NAMALWA (cell line): Measurements from ENCODE around the gene TMEM186.
"Not testable (repeated sequence)": the region's sequence is repeated elsewhere in the genome, so short reads cannot be mapped to it uniquely, and the experiment has no call there.

ENCODE experiments used
- DNase-seq: peaks from one replicate; pipeline ENCODE4 v3.0.0-alpha.2; 2015; ENCODE audit warnings: low spot score

TMEM186 gene, protein sequence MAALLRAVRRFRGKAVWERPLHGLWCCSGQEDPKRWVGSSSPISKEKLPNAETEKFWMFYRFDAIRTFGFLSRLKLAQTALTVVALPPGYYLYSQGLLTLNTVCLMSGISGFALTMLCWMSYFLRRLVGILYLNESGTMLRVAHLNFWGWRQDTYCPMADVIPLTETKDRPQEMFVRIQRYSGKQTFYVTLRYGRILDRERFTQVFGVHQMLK

DNA sequence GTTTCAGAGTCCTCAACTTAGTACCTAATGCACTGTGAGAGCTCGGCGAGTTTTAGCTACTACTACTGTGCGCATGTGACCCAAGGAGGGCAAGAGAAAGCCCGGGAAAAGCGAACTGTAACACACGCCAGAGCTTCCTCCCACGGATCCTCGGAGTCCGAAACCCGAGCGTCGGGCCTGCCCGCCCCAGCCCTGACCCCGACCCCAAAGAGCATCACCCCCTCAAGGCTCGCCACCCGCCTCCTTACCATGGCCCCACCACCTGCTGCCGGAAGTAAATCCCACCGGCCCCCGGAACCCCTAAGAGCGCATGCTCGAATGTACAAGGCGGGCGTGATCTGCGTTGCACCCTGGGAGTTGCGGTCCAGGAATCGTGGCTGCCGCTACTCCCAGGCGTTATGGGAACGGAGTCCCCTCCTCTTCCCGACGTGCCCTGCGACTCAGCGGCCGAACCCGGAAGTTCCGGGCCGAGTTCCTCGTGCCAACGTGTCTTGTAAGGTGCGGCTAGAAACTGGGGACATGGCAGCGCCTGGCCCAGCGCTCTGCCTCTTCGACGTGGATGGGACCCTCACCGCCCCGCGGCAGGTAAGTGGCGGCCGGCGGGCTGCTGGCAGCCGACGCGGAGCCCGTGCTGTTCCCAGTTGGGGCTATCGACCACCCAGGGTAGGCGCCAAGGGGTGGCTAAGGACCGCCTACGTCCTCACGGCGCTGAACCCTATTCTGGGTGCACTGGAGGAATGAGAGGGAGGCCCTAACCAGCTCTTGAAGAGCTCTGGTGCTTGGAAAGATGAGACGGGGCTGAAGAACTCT is at the start of gene TMEM186, which contains the start of gene PMM2:
Gene TMEM186, minus strand, starts transcription at position 276 of the 810 bp plus-strand sequence. Its CDS starts 25 bp downstream, at position 251.
Gene PMM2, plus strand, starts transcription at position 476 of the 810 bp plus-strand sequence. Its CDS starts 44 bp downstream, at position 520.
- DNase-seq = peak; percentile 98

DNA sequence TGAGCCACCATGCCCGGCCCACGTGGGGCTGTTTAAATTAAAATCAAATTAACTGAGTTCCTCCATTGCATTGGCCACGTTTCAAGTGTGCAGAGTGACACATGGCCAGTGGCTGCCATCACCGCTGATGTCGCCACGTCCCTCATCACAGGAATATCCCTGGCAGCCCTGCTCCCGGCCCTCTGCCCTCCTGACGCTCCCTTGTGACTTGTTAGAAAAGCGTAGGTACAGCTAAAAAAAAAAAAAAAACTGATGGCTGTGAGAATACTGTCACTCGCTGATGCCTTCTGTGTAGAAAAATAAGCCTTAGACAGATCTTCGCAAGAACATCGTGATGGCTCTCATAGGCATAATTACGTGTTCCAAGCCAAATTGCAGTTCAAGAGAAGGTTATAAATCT is 49.7 kb upstream of the TMEM186 start:
- DNase-seq = no peak

DNA sequence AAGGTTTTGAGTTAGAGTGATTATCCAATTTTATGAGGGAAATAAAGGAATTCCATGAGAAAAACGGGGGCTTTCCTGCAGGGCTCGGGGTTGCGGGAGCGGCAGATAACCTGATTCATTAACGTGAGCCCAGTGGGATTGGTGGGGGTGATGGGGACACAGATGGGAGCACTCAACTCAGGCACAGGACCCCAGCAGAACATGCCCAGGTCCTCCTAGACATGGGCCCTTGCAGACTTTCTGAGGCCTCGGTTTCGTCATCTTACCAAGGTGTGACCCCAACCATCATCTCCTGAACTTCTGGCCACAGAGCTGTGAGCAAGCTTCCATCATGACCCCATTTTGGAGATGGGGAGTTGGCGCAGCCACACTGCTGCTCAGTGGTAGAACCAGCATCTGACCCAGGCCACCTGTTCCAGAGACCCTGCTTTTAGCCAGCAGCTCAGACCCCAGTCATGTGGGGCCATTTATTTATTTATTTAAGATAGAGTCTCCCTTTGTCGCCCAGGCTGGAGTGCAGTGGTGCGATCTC is 49.0 kb upstream of the TMEM186 start:
- DNase-seq = no peak

DNA sequence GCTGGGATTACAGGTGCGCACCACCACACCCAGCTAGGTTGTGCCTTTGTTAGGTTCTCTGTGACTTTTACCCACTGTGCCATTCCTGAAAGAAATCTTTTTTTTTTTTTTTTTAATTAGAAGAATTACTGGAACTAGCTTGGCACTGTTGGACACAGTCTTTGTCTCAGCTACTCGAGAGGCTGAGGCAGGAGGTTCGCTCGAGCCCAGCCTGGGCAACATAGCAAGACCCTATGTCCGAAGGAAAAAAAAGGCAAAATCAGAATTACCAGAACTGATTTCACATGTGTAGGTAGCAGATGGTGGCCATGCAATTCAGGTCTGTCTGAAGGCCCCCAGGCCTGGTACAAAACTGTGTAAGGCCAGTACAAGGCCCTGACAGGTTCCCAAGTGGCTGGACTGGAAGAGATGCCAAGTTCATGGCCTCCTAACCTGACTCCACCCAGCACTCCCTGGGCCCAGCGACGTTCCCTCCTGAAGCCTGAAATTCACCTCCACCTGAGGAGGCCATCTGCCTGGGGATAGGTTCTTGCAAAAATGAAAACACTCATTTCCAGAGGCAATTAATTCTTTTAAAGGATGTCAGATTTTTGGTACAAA is 48.4 kb upstream of the TMEM186 start:
- no peak for DNase-seq

DNA sequence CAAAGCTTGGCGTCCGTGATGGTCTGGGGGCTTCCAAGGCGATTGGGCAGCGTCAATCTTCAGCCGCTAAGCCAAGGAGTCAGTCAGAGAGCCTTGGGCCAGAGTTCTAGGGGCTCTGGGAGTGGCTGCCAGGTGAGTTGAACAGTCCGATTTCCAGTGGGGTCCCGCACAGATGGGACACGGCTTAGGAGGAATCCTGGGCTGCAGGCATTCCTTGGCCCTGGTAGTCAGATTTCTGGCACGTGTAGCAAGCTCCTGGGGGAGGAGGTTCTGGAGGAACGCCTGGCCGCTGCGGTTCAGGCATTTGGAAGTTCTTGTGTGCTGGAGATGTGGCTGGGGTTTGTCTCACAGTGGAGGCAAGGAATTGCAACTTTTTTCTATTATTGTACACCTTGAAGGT is 45.9 kb upstream of the TMEM186 start:
- DNase-seq = not testable (repeated sequence)

DNA sequence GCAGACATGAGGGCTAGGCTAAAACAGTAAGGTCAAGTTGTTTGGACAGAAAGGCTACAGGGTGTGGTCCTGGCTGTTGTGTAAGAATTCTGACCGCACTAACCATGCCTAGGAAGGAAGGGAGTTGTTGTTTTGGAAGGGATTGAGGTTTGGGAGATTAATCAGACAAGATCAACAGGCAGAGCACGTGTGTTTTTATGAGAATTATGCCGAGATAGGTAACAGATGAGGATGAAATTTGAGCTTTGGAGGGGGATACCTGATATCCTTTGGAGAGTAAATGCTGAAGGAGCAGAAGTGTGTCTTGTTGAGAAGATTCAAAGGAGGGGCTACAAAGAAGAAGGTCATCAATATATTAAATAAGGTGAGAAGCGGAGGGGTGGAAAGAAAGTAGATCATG is 44.6 kb upstream of the TMEM186 start:
- DNase-seq = not testable (repeated sequence)

DNA sequence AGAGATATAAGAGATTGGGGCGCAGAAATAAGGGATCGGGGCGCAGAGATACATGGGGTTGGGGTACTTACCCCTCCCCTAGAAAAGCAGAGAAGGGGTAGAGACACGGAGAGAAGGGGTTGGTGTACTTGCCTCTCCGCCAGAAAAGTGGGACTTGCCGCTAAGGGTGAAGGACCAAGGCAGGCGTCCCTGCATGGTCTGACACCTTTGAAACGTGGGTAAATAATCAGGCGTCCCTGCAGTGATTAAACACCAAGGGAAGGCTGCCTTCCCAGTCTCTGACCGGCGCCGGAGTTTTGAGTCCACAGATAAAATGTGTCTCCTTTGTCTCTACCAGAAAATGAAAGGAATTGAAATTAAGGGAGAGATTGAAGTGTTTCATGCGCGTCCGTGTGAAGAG is 40.2 kb upstream of the TMEM186 start:
- not testable (repeated sequence) for DNase-seq

DNA sequence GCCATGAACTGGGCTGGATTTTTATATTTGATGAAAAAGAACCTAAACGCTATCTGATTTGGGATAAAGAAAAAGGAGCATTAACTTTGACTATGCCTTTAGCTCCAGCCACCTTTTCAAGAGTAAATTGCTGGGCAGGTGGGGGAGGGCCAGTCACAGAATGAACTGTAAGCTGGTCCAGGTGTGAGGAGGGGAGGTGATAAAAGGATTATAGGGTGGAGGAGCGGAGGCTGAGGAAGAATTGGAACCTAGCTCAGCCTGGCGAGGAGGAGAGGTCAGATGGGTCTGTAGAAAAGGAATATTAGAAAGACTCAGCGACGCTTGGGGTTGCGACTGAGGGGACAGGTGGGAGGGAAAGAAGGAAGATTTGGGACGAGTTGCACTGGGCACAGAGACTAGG is 39.4 kb upstream of the TMEM186 start:
- not testable (repeated sequence) for DNase-seq

DNA sequence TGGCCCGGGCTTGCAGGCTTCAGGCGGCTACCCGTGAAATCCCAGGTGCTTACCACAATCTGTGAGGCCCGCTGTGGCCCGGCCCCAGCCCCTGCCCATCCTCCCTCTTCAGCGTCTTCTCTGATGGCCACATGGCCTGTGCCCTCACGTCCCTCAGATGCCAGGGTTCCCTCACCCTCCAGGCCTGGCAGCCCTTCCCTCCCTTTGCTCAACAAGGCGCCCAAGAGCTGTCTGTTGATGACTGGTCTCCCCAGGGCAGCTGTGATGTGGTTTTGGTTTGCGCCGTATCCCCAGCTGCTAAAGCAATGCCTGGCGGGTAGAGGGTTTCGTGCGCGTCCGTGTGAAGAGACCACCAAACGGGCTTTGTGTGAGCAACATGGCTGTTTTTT is 35.3 kb upstream of the TMEM186 start:
- DNase-seq = no peak

DNA sequence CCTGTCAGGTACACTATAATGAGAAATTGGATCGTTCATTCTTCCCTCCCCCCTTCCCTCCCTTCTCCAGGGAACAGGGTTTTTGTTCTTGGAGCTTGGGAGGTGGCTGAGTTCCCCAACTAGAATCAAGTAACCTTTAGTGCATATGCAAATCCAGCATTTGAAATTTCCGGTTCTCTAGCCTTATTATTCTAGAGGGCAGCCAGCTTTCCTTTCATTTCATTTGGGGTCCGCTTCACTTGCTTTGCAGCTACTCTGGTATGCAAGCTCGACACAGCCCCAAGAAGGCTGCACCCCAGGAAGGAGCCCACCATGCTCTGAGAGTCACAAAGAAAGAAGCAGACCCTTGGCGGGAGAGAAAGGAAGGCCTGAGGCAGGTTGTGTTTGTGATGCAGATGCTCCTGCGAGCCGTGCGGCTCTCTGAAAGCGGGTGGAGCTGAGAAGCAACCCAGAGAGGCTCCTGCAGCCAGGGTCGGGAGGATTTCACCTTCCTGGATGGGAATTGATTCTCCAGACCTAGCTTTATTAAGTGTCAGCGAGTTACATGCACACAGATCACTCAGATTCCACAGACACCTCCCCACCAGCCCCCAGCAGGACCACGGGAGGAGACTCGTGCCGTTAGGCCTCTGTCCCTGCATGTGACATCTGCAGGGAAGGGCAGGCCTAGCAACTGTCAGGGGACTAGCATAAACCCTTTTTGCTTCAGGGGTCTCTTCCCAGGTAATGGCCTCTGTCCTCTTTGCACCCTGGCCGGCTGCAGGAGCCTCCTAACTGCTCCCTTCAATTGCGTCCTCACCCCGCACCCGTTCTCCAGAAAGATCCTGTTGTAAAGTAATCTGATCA is 34.7 kb upstream of the TMEM186 start:
- DNase-seq = no peak

DNA sequence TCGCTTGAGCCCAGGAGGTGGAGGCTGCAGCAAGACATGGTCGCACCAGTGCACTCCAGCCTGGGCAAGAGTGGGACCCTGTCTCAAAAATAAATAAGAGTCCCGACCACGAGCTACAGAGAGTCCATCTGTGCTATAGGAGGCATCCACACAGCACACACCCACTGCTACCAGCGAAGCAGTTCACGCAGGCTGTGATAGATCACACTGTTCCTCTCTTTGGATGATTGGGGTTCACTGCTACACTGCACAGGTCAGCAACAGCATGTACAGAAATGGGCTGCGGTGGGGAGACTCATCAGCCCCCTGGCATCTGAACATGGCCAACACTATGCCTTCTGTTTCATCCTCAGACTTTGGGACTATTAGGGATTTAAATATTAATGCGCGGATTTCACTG is 34.0 kb upstream of the TMEM186 start:
- DNase-seq = no peak

DNA sequence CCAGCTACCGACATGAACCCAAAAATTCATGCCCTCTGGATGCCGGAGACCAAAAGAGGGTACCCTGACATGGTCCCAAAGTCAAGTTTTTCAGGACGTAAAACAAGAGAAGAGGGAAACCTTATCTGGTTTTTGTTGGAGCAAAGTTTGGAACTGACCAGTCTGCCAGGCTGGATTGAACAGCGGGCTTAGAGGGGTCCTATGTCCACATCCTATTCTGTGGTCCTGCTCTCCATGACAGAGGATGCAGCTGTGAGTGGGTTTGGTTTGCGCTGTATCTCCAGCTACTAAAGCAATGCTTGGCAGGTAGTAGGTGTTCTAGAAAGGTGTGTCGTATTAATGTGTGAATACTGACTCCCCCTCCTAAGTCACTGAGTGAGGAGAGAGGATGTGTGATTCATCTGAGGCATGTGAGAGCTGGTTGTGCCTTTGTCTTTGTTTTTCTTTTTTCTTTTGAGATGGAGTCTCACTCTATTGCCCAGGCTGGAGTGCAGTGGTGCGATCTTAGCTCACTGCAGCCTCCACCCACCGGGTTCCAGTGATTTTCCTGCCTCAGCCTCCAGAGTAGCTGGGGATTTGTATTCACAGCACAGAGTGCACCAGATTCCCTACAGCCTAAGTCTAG is 31.2 kb upstream of the TMEM186 start:
- DNase-seq = no peak

DNA sequence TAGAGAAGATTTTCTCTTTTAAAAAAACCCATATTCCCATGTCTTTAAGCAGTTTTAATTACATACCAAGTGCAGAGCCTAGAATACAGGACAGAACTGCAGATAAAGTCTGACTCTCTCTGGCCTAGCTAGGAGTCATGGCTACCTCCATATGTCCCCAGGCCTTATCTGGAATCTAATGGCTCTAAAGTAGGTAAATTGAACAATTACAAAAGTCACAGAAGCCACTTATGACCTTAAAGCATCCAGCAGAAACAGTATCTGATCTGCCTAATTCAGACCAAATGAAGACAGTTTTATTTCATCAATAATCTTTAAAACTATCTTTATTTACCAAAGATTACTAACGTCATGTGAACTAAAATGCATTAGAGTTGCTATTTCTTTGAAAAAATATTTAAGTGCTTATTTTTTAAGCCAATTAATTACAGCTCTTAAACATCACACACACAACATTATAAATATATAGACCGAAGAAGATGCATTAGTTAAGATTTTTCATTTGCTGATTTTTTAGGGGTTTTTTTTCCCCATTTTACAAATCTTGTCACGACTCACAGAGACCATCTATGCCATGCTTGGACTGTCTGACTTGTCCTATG is 28.9 kb upstream of the TMEM186 start:
- DNase-seq = no peak

DNA sequence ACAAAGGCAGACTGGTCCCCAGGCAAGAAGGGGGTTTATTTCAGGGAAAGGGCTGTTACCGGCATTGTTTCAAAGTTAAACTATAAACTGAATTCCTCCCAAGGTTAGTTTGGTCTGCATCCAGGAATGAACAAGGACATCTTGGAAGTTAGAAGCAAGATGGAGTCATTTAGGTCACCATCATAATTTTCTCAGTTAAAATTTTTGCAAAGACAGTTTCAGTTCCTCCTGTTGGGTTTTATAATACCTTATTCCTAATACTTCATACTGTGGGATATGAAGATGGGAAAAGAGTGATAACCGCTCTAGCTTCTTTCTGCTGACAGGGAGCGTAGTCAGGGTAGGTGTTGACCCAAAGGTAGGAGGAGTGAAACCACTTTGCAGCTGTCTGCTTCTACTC is 25.0 kb upstream of the TMEM186 start:
- DNase-seq = no peak

DNA sequence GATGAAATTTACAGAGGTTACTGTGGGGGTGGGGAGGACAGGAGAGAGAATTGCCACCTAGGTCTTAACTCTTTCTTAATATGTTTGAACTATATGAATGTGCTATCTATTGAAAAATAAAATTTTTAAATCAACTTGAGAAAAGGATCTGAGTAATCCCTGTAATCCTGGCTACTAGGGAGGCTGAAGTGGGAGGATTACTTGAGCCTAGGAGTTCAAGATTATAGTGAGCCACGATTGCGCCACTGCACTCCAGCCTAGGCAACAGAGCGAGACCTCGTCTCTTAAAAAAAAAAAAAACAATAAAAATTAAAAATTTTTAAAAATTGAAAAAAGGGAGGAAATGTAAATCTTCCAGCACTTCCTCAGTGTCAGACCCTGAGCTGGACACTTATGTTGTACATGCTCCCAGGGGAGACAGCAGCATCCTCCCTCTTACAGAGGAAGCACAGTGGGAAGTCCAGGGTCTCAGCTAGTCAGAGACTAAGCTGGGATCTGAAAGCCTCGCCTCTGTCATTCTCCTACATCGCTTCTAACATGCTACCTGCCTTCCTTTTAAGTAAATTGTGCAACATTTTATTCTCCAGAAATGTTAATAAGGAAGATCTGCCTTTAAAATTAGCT is 22.1 kb upstream of the TMEM186 start:
- DNase-seq = no peak

DNA sequence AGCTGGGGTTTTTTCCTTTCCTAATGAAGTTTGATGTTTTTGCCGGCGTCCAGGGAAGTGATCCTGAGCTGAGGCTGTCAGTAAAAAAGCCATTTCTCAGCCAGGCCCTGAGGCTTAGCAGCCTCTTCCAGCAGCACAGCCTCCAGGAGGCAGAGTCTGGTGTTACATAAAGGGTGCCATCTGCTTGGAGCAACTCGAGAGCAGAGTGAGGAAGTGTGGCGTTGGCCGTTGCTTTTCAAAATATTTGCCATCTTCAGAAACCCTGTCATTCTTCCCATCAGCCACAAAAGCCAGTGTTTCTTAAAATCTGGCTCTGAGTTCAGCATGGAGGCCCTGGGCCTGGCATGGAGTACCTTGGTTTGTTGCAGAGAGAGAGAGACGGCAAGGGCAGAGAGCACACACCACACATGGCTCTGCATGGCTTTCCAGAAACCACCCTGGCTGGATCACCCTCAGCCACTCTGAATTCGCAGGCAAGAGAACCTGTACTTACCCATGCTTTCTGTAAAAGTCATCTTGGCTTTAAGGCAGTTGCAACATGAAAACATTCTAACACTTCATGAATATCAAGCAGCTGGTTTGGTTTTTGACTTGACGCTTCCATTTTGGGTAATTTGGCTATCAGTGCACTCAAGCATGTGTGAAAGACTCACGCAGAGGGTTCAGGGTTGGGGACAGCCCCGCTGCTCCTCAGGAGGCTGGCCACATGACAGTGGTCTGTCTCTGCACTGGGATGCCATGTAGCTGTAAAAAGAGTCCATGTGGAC is 21.2 kb upstream of the TMEM186 start:
- DNase-seq = no peak

DNA sequence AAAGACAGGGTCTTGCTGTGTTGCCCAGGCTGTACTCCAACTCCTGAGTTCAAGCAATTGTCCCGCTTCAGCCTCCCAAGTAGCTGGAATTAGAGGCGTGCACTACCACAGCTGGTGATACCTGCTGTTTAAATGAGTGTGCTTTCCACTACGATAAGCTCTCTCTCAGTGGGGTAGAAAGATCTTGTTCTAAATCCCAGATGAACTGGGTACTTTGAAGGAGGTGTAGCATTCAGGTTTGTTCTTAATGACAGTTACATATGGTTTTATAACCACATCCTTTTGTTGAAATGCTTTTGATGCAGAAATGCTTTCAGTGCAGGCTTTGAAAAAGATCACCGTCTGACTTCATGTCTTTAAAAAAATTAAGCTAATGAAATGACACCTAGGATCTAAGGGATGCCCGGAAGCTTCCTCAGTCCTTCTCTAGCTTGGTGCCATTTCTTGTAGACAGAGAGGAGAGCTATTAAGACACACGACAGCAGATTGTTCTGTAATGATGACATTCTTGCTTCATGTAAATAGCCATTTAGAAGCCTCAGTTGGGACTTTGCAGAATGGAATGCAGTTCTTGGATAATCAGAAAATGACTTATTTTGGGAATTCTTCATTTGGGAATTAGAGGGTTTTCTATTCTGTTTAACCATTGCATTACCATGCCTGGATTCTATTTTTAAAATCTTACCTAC is 19.7 kb upstream of the TMEM186 start:
- DNase-seq = no peak

DNA sequence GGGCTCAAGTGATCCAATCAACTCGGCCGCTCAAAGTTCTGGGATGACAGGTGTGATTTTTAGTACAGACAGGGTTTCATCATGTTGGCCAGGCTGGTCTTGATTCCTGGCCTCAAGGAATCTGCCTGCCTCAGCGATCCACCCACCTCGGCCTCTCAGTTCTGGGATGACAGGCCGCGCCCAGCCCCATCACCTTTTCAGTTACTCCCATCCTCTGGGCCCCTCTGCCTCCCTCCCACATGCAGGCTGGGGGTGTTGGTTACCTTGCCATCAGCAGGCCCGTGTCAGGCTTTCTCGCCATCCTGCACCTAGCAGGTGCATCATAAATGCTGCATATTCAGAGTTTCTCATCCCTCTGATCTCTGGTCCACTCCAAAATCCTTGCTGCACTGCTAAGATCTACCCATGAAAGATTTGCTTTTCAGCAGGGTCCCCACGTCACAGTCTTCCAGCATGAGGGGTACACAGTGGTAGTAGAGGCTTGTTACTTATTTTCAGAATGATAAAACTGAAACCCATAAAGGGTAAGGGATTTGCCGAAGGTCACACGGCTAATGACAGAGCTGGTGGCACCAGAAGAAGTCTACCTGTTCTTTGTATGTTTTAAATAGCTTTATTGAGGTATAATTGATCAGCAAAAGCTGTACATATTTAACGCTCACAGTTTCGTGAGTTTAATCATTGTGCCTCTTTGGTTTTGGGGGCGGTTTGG is 16.8 kb upstream of the TMEM186 start:
- DNase-seq = no peak
